Skin epidermis (tissue), 12 donors: Measurements from ENCODE around the gene GPC3.
"Not testable (repeated sequence)": the region's sequence is repeated elsewhere in the genome, so short reads cannot be mapped to it uniquely, and the experiment has no call there.

Source experiments
- H3K27ac ChIP-seq, 21 experiments: fragments of 200-600 bp; sonication (generic) in 11 of 21; one replicate each; pipeline ENCODE4 v1.5.0; 2020; ENCODE audit warnings: mild to moderate bottlenecking in 3 of 21, inconsistent platforms in 2 of 21, moderate library complexity in 2 of 21
- H3K4me3 ChIP-seq, 7 experiments: fragments of 200-600 bp; sonication (generic) in 2 of 7; one replicate each; pipeline ENCODE4 v1.5.0; 2020; ENCODE audit warnings: inconsistent platforms in 2 of 7, mild to moderate bottlenecking in 2 of 7, moderate library complexity in 1 of 7

GPC3 gene

DNA sequence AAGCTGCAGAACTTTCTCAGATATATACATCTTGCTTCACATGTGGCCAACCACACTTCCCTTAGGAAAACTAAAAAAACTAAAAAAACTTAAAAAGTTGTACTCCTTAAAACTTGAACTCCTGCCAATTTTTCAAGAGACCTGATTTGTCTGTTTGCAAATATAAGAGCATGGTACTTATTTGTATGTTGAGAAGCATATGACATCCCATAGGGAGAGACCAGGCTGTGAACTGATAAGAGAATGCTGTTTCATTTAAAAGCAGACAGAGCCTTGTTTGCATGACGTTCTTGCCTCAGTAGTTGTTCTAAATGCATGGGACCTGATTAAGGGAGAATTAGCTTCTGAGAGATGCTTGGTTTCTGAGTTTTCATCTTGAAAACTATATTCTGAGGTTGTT is 169.9 kb downstream of the GPC3 start:
- Histone ChIP-seq H3K27ac (no peak overlapping the region), H3K4me3 (no peak overlapping the region)

DNA sequence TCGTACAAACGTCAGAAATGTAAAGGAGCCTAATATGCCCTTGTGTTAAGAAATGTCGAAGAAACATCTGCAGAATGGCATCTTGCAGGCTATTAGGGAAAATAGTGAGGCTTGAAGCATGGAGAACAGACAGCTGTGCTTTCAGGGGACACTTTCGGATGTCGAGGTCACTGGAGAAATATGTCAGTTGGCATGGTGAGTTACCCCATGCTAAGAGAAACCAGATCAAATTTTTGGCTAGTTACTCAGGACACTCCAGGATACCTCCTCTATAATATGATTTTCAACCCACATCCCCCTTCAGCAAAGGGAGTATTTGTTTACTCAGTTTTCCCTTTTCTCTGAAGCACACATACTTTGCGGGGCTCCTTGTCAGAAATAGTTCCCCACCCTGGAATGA is 171.4 kb downstream of the GPC3 start:
- no peak overlapping the region for H3K4me3 ChIP-seq
- no peak overlapping the region for H3K27ac ChIP-seq

DNA sequence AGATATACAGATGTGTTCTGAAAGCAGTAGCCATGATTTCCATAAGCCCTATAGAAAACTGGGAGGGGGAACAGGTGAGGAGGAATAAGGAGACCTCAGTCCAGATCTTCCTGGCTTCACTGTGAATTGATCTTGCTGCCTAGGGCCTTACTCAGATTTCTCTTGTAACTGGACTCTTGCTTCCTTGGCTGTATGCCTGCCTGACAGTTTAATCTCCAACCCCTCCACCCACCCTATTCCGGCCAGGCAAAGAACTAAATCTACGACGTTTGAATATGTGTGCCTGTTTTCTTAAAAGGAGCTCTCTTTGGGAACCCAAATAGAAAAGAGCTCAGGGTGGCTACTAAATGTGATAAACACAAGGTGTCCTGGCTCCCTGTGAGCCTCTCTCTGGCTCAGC is 173.0 kb downstream of the GPC3 start:
- H3K27ac ChIP-seq, result no peak overlapping the region
- no peak overlapping the region for H3K4me3 ChIP-seq

DNA sequence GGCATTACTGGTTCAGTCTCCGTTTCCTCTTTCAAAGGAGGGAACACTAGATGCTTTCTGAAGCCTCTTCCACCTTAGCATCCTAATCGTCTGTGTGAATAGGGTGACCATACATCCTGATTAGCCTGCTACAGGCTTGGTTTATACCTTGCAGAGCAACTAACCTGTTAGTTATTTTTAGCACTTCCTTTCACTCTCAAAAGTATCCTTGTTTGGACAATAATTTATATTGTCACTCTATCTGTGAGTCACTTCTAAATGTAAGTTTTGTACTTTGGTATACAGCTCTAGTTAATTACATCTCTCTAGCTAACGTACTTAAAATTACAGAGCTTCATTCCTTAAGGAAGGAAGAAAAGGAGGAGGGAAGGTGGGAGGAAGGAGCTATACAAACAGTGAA is 174.5 kb downstream of the GPC3 start:
- H3K4me3 ChIP-seq, result no peak overlapping the region
- no peak overlapping the region for H3K27ac ChIP-seq

DNA sequence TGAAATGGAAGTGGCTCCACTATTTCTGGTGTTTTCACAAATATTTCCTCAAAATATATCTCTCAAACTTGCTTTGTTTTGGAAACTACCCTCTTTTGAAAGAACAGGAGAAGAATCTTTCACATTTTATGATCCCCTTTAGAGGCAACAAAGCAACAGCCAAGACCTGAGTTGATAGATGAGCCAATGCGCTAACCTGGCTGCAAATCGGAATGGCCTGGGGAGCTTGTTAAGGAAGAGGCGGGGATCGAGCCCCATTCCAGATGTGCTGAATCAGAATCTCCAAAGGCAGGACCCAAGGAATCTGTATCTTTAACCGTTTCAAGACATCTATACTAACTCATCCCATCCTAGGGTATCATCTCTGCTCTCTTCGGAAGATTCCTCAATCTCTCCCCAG is 181.3 kb downstream of the GPC3 start:
- Histone ChIP-seq H3K27ac (no peak overlapping the region), H3K4me3 (no peak overlapping the region)

DNA sequence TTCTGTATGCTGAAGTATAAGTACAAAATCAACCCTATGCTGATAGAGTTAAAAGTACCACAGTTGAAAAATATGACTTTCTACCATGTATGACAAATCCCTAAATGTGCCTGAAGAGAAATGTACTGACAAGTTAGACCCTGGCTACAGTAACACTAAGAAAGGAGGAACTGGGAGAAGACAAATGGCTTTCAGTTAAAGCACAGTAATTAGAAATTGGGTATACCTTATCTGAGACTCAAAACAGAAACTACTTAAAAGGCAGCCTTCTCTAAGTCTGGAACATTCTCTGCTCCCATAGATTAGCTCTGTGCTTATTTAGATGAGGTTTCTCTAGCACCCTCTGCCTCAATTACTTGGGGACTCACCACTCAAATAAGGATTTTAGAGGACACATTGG is 189.1 kb downstream of the GPC3 start:
- H3K27ac ChIP-seq, result no peak overlapping the region
- no peak overlapping the region for H3K4me3 ChIP-seq

DNA sequence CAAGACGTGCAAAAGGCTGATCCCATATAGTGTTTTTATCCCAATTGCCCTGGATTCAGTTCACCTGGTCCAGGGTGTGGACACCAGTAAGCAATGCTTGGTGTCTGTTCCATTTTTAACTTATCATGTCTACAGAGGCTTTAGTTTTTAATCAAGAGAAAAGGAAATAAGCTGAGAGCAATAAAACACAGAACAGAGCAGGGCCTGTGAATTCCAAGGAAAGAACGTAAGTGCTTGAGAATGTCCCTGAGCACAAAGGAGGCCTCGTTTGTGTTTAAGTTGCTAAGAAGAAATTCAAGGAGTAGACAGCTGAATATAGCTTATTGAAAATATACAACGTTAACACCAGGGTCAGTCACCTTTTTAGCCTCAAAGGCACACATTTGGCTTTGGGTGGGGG is 191.3 kb downstream of the GPC3 start:
- Histone ChIP-seq H3K4me3 (no peak overlapping the region), H3K27ac (no peak overlapping the region)

DNA sequence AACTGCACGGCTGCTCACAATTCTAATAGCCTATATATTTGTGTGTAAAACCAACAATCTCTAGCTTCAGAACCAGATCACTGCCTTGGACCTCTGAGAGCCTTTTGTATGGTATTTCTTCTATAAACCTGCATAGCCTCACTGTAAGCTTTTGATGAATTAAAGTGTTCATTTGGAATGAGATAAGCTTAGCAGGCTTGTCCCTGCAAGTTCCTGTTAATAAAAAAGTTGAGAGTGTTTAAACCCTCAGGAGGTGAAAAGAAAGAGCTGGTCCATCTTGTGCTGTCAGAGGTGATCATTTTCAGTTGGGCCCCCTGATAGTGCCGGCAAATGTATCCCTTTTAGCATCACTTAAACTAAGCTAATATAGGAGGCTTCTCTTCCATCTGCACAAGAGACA is 191.8 kb downstream of the GPC3 start:
- no peak overlapping the region for H3K27ac ChIP-seq

DNA sequence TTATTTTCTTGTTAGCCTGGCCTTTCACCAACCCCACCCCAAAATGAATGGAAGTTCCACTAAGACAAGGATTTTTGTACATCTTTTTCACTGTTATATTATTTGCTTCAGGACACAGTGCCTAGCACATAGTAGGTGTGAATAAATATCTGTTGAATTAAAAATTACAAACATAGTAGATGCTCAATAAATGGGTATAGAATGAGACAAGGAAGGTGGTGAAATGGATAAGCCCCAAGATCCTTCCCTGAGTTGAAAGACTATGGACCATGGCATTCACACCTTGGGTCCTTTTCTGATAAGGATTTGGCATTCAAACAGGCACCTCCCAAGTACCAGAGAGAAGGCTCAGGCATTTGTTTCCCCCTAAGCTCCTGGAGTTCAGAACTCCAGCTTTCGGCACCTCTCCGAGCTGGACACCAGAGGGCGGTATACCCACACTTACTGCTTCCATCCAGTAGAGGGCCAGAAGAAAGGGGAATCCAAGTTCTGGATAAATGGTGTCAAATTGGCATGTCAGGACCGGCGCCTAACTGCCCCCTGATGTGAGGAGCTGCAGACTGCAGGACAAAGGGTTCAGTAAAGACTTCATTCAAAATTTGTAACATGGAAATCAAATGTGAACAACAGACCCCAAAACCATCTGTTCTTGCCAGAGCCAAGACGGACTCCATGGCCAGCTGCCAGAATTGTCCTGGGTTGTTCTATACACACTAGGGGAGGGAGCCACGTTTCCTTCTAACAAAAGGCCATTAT is 193.0 kb downstream of the GPC3 start:
- no peak overlapping the region for H3K27ac ChIP-seq
- no peak overlapping the region for H3K4me3 ChIP-seq

More for the DNA sequence above, 191.8 kb downstream of the GPC3 start:
- no peak overlapping the region for H3K4me3 ChIP-seq

DNA sequence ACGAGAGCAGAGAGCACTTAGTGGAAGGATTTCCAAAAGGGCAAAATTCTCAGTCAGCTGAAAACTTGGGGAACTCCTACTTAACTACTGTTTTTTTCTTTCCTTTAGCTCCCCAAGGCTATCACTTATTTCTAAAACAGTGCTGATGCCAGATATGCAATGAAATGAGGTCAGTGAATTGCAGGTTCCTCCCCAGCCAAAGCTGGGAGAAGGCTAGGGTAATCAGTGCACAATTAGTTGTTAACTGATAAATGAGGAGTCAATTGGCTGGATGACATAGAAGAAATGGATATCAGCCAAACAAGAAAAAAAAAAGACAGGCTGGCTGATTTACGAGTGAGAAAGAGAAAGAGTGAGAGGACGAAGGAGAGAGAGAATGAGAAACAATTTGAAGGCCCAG is 195.6 kb downstream of the GPC3 start:
- Histone ChIP-seq H3K4me3 (no peak overlapping the region), H3K27ac (no peak overlapping the region)

DNA sequence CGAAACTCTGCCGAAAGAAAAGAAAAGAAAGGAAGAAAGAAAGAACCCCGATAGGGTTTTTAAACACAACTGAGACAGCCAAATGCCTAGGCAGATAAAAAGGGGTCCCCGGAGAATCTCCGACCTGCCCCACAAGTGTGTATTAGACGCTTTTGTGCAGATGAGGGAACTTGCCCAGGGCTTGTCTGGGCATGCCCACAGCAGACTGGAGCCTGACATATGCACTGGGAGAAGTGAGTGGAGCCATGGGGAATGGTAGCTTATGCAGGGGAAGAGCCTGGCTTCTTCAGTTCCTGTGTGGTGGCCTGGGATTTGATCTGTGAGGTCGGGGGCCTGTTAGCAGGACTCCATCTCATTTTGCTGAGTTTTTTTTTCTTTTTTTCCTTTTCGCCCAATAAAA is 199.0 kb downstream of the GPC3 start:
- no peak overlapping the region for H3K27ac ChIP-seq
- H3K4me3 ChIP-seq, result no peak overlapping the region

DNA sequence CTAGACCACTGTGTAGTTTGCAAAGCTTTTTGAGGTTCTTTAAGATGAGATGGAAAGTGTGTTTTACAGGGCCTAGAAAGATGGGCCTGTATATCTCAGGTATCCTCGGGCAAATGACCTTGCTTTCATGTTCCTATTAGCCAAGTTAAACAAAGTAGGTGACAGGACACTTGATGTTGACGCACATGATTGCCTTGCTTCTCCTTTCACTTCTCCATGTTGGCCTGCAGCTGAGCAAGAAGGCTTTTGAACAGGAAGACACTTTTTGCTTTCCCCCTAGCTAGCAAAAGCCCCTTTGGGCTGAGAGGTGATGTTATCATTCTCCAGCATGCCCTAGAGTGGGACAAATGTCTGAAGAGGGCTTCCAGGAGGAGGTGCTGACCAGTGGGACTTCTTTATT is 202.1 kb downstream of the GPC3 start:
- no peak overlapping the region for H3K4me3 ChIP-seq
- no peak overlapping the region for H3K27ac ChIP-seq

DNA sequence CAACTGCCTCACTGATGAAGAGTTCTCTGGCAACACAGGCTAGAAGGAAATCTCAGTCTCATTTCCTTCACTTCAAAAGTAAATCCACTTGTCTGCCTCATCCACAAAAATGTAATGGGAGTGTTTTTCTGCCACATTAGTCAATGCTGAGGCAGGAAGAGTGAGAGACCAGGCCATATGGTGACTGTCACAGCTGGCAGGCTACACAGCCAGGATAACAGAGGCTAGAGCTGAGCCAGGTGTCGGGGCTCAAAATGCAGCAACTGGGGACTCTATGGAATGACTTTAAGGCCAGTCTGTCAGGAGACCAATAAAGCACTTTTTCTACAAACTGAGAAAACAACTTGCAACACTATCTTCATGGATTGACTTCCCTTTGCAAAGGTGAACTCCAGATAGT is 204.2 kb downstream of the GPC3 start:
- no peak overlapping the region for H3K4me3 ChIP-seq
- no peak overlapping the region for H3K27ac ChIP-seq

DNA sequence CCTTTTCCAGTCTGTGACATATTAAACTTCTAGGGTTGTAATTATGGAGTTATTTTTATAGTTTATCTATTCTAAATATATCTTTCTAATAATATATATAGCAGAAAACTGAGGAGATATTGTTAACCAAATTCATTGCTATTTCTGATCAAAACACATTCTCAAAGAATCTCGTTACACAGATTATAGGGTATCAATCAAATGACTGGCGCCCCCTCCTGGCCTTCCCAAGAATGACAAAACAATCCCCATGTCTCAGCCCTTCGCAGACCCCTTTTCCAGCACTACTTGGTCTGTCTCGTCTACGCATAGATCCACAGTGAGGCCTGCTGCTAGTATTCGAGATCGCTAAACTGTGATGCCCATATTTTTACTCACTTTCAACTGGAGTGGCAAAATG is 209.3 kb downstream of the GPC3 start:
- Histone ChIP-seq H3K4me3 (no peak overlapping the region), H3K27ac (no peak overlapping the region)

DNA sequence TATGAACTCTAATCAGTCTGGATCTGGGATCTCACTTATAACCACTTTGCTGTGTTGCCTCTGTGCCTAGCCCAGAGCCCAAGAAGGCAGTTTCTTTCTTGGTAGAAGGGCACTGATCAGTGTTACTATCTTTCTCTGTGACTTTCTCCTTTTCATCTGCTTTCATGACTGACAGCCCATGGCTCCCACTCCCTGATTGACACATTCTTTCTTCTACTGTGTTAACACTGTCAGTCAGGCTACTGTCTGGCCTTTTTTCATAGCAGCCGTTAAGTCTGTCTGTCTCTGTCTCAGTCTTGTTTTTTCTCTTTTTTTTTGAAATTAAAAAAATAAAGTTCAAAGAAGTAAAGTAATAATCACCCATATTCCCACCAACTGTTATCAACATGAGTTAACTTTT is 210.6 kb downstream of the GPC3 start:
- no peak overlapping the region for H3K27ac ChIP-seq
- no peak overlapping the region for H3K4me3 ChIP-seq

DNA sequence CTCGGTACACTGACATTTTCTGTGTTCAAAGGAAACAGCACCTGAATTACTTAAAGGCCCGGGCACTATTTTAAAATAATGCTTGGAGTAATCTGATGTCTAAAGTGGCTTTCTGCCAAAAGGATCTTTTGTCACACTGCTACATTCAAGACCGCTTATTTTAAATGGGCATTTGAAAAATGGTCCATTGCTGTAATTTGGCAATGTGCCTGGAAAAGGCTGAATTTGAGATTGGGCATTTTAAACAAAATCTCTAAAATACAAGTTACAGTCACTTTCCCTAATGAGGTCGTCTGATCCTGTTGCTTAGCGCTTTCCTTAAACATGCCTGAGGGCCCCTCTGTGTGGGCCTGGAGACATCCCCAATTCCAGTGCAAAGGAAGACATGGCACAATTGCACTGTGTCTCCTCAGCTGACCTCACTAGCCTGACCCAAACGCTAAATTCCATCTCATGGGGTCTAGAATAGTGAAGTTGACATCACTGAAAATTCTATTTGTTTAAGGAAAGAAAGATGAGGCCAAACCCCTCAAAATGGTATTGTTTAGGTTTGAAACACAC is 214.2 kb downstream of the GPC3 start:
- H3K27ac ChIP-seq, result no peak overlapping the region
- no peak overlapping the region for H3K4me3 ChIP-seq

DNA sequence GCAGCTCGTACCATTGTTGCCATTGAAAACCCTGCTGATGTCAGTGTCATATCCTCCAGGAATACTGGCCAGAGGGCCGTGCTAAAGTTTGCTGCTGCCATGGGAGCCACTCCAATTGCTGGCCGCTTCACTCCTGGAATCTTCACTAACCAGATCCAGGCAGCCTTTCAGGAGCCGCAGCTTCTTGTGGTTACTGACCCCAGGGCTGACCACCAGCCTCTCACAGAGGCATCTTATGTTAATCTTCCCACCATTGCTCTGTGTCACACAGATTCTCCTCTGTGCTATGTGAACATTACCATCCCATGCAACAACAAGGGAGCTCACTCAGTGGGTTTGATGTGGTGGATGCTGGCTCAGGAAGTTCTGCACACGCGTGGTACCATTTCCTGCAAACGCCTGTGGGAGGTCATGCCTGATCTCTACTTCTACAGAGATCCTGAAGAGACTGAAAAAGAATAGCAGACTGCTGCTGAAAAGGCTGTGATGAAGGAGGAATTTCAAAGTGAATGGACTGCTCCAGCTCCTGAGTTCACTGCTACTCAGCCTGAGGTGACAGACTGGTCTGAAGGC is 222.3 kb downstream of the GPC3 start:
- not testable (repeated sequence) for H3K27ac ChIP-seq, H3K4me3 ChIP-seq

DNA sequence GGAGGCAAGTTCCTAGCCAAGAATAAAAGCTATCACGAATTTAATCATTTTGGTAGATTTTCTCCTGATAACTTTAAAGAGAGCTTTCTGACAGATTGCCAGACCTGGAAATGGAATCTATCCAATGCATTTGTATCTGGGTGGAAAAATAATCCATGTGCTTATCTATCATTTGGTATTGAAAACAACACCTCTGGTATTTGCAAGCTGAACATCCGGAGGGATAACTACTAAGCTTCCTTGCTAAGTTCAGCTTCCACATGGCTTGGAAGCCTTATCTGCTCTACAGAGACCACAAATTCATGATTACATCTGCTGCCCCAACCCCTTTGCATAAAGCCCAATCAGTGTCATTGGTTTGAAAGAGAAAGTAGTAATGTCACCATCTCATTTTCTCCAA is 230.7 kb downstream of the GPC3 start:
- Histone ChIP-seq H3K4me3 (no peak overlapping the region), H3K27ac (no peak overlapping the region)

DNA sequence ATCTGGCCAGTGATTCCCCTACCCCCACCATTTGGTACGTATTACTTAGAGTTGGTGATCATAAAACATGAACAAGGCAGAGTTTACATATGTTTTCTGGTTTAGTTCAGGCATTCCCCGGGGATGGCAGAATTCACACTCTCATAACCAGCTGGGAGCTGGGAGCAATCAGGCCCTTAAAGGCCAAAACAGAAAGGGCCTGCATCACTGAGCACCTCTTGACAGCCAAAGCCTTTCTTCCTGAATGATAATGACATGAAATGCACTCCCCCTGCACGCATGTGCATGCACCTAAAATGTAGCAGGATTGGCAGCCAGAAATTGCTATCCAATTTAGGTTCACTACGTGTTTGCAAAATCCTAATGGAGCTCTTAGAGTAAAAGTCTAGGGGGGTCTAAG is 235.4 kb downstream of the GPC3 start:
- H3K27ac ChIP-seq, result no peak overlapping the region
- H3K4me3 ChIP-seq, result no peak overlapping the region

DNA sequence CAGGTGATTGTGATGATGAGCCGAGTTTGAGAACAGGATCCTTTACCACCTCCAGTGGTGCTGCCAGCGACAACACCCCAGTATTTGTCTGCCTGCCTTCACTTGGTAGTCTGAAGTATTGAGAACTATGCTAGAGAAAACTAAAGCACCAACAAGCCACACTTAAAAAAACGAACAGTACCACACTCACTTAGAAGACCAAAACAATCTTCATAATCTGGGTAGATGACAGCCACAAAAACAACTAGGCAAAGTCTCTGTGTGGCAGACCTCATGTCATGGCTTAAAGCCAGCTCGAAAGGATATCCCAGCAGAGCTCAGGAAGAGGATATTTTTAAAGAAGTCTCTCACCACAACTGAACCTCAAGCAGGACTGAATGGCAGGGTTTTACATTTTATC is 236.0 kb downstream of the GPC3 start:
- no peak overlapping the region for H3K27ac ChIP-seq
- no peak overlapping the region for H3K4me3 ChIP-seq

DNA sequence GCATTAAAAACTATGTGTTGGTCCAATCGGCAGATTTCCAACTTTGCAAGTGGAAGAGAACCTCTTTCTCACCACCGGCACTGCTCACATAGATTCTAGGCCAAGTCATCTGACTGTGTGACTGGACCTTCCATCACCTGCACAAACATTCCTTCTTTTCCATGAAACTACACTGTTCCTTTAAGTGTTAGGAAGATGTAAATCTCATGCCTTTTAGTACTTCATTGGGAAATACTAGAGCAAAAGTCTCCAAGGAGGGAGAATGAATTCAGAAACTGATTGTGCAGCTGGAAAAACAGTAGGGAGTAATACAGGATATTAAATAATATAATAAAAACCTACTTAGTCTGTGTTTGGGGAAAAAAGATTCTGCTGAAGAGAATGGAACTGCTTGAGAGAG is 238.2 kb downstream of the GPC3 start:
- no peak overlapping the region for H3K4me3 ChIP-seq
- H3K27ac ChIP-seq, result no peak overlapping the region

DNA sequence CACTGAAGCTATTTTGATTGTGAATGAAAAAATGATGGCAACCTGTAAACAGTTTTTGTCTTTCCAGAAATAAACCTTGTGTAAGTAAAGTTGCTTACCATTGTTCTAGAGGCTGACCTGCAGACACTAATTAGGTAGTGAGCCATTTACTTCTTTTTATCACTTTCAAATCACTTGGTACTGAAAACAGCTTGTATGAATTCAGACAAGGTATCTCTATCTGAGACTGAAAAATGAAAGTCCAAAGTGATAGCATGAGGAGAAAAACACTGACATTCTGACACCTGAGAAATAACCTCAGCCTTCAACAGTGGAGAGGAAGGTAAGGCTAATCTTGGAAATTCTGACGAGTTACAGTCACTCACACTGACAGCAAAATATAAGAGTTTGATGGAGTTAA is 238.8 kb downstream of the GPC3 start:
- H3K4me3 ChIP-seq, result no peak overlapping the region

More for the DNA sequence above, 238.8 kb downstream of the GPC3 start:
- H3K27ac ChIP-seq, result no peak overlapping the region
